Large intestine (tissue), 3 donors: Measurements from ENCODE around the gene WWOX. TPM values are rescaled to one million over a fixed set of nuclear protein-coding genes. Genes with fewer than 3 reads are reported as not detected.

Experiments used
- DNase-seq, 2 donors: peaks; one replicate each; pipeline versions ENCODE4 v3.0.0 to v3.0.0-alpha.2; 2013
- H3K27ac ChIP-seq: one replicate; pipeline ENCODE4 v1.5.1; 2013; ENCODE audit warnings: low read length
- H3K27me3 ChIP-seq: 2 replicates; pipeline ENCODE4 v1.6.1; 2013; ENCODE audit warnings: low read length; ENCODE audit not compliant: control insufficient read depth, insufficient read depth
- H3K36me3 ChIP-seq: 2 replicates; pipeline ENCODE4 v1.6.1; 2013; ENCODE audit warnings: low read length; ENCODE audit not compliant: control insufficient read depth, insufficient read depth
- H3K4me1 ChIP-seq: one replicate; pipeline ENCODE4 v1.6.1; 2013; ENCODE audit warnings: low read length; ENCODE audit not compliant: control insufficient read depth, insufficient read depth
- H3K4me3 ChIP-seq: one replicate; pipeline ENCODE4 v1.5.1; 2013; ENCODE audit warnings: low read length
- H3K9me3 ChIP-seq: one replicate; pipeline ENCODE4 v1.6.1; 2013; ENCODE audit warnings: mild to moderate bottlenecking, low read depth, low read length, moderate library complexity; ENCODE audit not compliant: control insufficient read depth
- WGBS: methylation state at CpG from one replicate; pipeline ENCODE4 v1.1.5; 2013; ENCODE audit warnings: low lambda C conversion rate; ENCODE audit not compliant: insufficient coverage; 5-methylcytosine and 5-hydroxymethylcytosine counted together
- polyA plus RNA-seq: library from polyadenylated mRNA; unstranded; fragments of 120-200 nt; gene quantifications from one replicate; pipeline ENCODE4 v1.2.1, GENCODE V29; 2013

WWOX gene
- polyA plus RNA-seq, 1 donor = 16.2 TPM

- 93% methylated on average over 3 of the region's 8 CpGs for WGBS
- Histone ChIP-seq H3K9me3 (peaks cover 9% of the 10 kb centered on the region), H3K4me3 (no peak overlapping the region), H3K36me3 (no peaks in the 10 kb centered on the region), H3K4me1 (no peaks in the 10 kb centered on the region), H3K27ac (no peak overlapping the region), H3K27me3 (no peaks in the 10 kb centered on the region)
- no peak for DNase-seq
Observed at GRCh38 chr16:78628461-78629045, 529.1 kb downstream of the WWOX start.

DNA sequence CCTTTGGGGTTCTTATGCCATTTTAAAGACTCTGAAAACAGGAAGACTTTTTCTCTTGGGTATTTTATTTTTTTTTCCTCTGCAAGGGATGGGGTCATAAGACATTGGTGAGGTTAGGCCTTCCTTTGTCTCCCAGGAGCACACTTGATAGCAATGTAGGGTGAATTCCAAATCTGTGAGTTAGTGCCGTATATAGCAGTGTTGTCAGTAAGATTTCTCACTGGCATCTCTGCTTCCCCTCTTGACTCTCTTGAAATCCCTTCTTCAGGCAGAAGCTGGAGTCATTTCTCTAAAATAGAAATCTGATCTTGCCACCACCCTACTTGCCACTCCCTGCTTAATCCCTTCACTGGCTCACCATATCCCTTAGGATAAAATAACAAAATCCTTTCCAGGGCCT is 529.7 kb downstream of the WWOX start:
- Histone ChIP-seq H3K9me3 (peaks cover 9% of the 10 kb centered on the region), H3K4me3 (no peak overlapping the region), H3K27ac (no peak overlapping the region), H3K4me1 (no peaks in the 10 kb centered on the region), H3K36me3 (no peaks in the 10 kb centered on the region), H3K27me3 (no peaks in the 10 kb centered on the region)
- no peak for DNase-seq
- WGBS = no CpG with 5 or more reads among the region's 1 CpG

GRCh38 chr16:78630102-78630501 is 530.6 kb downstream of the WWOX start:
- no CpG with 5 or more reads among the region's 3 CpGs for WGBS
- H3K27ac ChIP-seq = no peak overlapping the region
- no peaks in the 10 kb centered on the region for H3K4me1 ChIP-seq
- no peaks in the 10 kb centered on the region for H3K36me3 ChIP-seq
- H3K9me3 ChIP-seq = peaks cover 9% of the 10 kb centered on the region
- DNase-seq = no peak
- no peak overlapping the region for H3K4me3 ChIP-seq
- no peaks in the 10 kb centered on the region for H3K27me3 ChIP-seq

- no CpG with 5 or more reads among the region's 12 CpGs for WGBS
- no peak overlapping the region for H3K4me3 ChIP-seq
Observed at GRCh38 chr16:78633551-78633950, 534.1 kb downstream of the WWOX start.

DNA sequence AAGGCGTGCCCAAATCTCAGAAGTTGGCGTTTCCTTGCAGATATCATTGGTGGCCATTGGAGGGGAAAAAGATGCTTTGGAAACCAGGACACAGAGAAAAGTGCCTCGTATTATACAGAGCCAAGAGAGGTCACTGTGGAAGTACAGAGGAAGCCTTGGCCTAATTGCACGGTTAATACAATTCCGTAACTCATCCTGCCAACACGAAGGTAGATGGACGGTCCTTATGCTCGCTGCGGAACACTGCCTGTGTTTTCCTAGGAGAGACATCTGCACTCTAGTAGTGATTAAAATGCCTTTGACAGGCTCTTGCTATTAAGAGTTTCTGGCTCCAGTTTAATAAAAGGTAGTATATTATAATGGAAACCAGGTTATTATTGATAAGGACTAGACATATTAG is 536.4 kb downstream of the WWOX start:
- H3K36me3 ChIP-seq = no peaks in the 10 kb centered on the region
- no peaks in the 10 kb centered on the region for H3K9me3 ChIP-seq
- no peak for DNase-seq
- H3K27ac ChIP-seq = no peak overlapping the region
- no CpG with 5 or more reads among the region's 9 CpGs for WGBS
- no peak overlapping the region for H3K4me3 ChIP-seq
- peaks cover under 1% of the 10 kb centered on the region for H3K27me3 ChIP-seq
- no peaks in the 10 kb centered on the region for H3K4me1 ChIP-seq

More at GRCh38 chr16:78633551-78633950, 534.1 kb downstream of the WWOX start:
- Histone ChIP-seq H3K27ac (no peak overlapping the region), H3K4me1 (no peaks in the 10 kb centered on the region), H3K27me3 (no peaks in the 10 kb centered on the region), H3K36me3 (no peaks in the 10 kb centered on the region), H3K9me3 (peaks cover 9% of the 10 kb centered on the region)
- no peak for DNase-seq

GRCh38 chr16:78638371-78638770 is 538.9 kb downstream of the WWOX start:
- H3K36me3 ChIP-seq = no peaks in the 10 kb centered on the region
- H3K27ac ChIP-seq = no peak overlapping the region
- peaks cover 6% of the 10 kb centered on the region for H3K27me3 ChIP-seq
- DNase-seq = no peak
- H3K4me3 ChIP-seq = no peak overlapping the region
- H3K9me3 ChIP-seq = no peaks in the 10 kb centered on the region
- H3K4me1 ChIP-seq = no peaks in the 10 kb centered on the region
- 100% methylated on average over 1 of the region's 4 CpGs for WGBS

- DNase-seq = no peak
- no peaks in the 10 kb centered on the region for H3K9me3 ChIP-seq
- no CpG with 5 or more reads among the region's 3 CpGs for WGBS
- no peak overlapping the region for H3K4me3 ChIP-seq
- H3K27ac ChIP-seq = no peak overlapping the region
- H3K4me1 ChIP-seq = no peaks in the 10 kb centered on the region
- peaks cover 6% of the 10 kb centered on the region for H3K27me3 ChIP-seq
- H3K36me3 ChIP-seq = no peaks in the 10 kb centered on the region
Observed at GRCh38 chr16:78639775-78640174, 540.3 kb downstream of the WWOX start.

GRCh38 chr16:78640886-78641285 is 541.4 kb downstream of the WWOX start:
- Histone ChIP-seq H3K27ac (no peak overlapping the region), H3K27me3 (peaks cover 6% of the 10 kb centered on the region), H3K36me3 (no peaks in the 10 kb centered on the region), H3K4me3 (no peak overlapping the region), H3K9me3 (no peaks in the 10 kb centered on the region), H3K4me1 (no peaks in the 10 kb centered on the region)
- 78% methylated on average over 5 of the region's 6 CpGs for WGBS
- DNase-seq = no peak

DNA sequence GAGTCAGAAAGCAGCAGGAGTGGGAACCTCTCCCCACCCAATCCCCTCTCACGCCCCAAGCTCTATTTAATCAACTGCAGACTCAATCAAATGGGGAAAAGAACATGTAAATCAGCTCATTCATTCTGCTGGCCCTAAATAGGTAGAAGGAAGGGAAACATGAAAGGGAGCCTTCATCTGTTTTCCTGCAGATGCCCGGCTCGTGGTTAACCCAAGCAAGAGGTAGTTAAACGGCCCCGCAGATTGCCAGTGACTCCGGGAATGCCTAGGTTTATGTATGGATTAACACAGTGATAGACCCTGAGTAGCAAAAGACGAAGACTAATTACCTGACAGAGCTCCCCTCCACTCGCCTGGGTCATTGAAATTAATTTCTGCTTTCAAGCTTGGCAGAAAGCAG is 542.0 kb downstream of the WWOX start:
- no peaks in the 10 kb centered on the region for H3K4me1 ChIP-seq
- peaks cover 6% of the 10 kb centered on the region for H3K27me3 ChIP-seq
- H3K27ac ChIP-seq = no peak overlapping the region
- H3K36me3 ChIP-seq = no peaks in the 10 kb centered on the region
- no peaks in the 10 kb centered on the region for H3K9me3 ChIP-seq
- H3K4me3 ChIP-seq = no peak overlapping the region
- WGBS = no CpG with 5 or more reads among the region's 8 CpGs
- DNase-seq = no peak

GRCh38 chr16:78642621-78643285 is 543.3 kb downstream of the WWOX start:
- DNase-seq = no peak
- no peaks in the 10 kb centered on the region for H3K36me3 ChIP-seq
- no peaks in the 10 kb centered on the region for H3K4me1 ChIP-seq
- peaks cover 6% of the 10 kb centered on the region for H3K27me3 ChIP-seq
- no peaks in the 10 kb centered on the region for H3K9me3 ChIP-seq
- WGBS = 83% methylated on average over 1 of the region's 6 CpGs
- H3K27ac ChIP-seq = no peak overlapping the region
- H3K4me3 ChIP-seq = no peak overlapping the region

GRCh38 chr16:78645657-78646056 is 546.2 kb downstream of the WWOX start:
- DNase-seq = no peak
- Histone ChIP-seq H3K4me3 (no peak overlapping the region), H3K27ac (no peak overlapping the region), H3K9me3 (no peaks in the 10 kb centered on the region), H3K4me1 (no peaks in the 10 kb centered on the region), H3K27me3 (peaks cover 6% of the 10 kb centered on the region), H3K36me3 (no peaks in the 10 kb centered on the region)
- no CpG with 5 or more reads among the region's 4 CpGs for WGBS
